Heart left ventricle (tissue), 16 donors: ENCODE results near the gene VCPKMT. TPM values are rescaled to one million over a fixed set of nuclear protein-coding genes. Genes with fewer than 3 reads are reported as not detected.
A peak's percentile ranks its signal among the peaks of the same experiment; 100 is the strongest.
"Not testable (repeated sequence)": the region's sequence is repeated elsewhere in the genome, so short reads cannot be mapped to it uniquely, and the experiment has no call there.

Experiments used
- ATAC-seq, 4 donors: fragments of 200-7000 bp; cut with Tn5 transposase; one replicate each; pipeline ENCODE4 v1.9.1; 2020 to 2022; ENCODE audit warnings: moderate library complexity in 4 of 4, mild to moderate bottlenecking in 3 of 4, moderate number of reproducible peaks in 1 of 4
- DNase-seq, 5 donors: peaks; one replicate each; pipeline ENCODE4 v3.0.0-alpha.2; 2020
- H3K27ac ChIP-seq, 12 donors: fragments of 200-600 bp; sonication (generic) in 4 of 12; one replicate each; pipeline versions ENCODE4 v1.5.0 to v1.8.0; 2016 to 2022; ENCODE audit warnings: mild to moderate bottlenecking in 2 of 12
- H3K27me3 ChIP-seq, 9 donors: fragments of 200-600 bp; sonication (generic) in 2 of 9; one replicate each; pipeline versions ENCODE4 v1.5.1 to v1.8.0; 2016 to 2022; ENCODE audit warnings: mild to moderate bottlenecking in 3 of 9
- H3K36me3 ChIP-seq, 9 donors: fragments of 200-600 bp; sonication (generic) in 2 of 9; one replicate each; pipeline versions ENCODE4 v1.5.0 to v1.8.0; 2018 to 2022; ENCODE audit warnings: mild to moderate bottlenecking in 2 of 9
- H3K4me1 ChIP-seq, 12 donors: fragments of 200-600 bp; sonication (generic) in 4 of 12; one replicate each; pipeline versions ENCODE4 v1.5.0 to v1.8.0; 2016 to 2022; ENCODE audit warnings: mild to moderate bottlenecking in 3 of 12
- H3K4me3 ChIP-seq, 12 donors: fragments of 200-600 bp; sonication (generic) in 4 of 12; one replicate each; pipeline versions ENCODE4 v1.5.0 to v1.8.0; 2017 to 2022; ENCODE audit warnings: mild to moderate bottlenecking in 9 of 12, moderate library complexity in 4 of 12
- H3K9me3 ChIP-seq, 12 donors: fragments of 200-600 bp; sonication (generic) in 4 of 12; one replicate each; pipeline versions ENCODE4 v1.5.0 to v1.8.0; 2016 to 2022; ENCODE audit warnings: mild to moderate bottlenecking in 1 of 12
- CTCF ChIP-seq, 12 donors: fragments of 200-600 bp; sonication (generic) in 4 of 12; IDR thresholded peaks; one replicate each; pipeline versions ENCODE4 v1.5.0 to v1.8.0; 2018 to 2022; ENCODE audit warnings: antibody characterized with exemption in 12 of 12, mild to moderate bottlenecking in 5 of 12
- POLR2A ChIP-seq, 2 donors: fragments of 450-650 bp; IDR thresholded peaks; one replicate each; pipeline ENCODE4 v1.6.1; 2017; ENCODE audit warnings: antibody characterized with exemption in 2 of 2, mild to moderate bottlenecking in 2 of 2, moderate library complexity in 2 of 2
- WGBS, 4 donors: extraction: QIAGEN DNeasy Blood & Tissue Kit in 2 of 4; methylation state at CpG; one replicate each; pipeline versions ENCODE4 v1.1.5 to v1.1.7; 2013 to 2018; 5-methylcytosine and 5-hydroxymethylcytosine counted together
- intact Hi-C, 10 donors: fragments of 100-400 bp; cut with DNase I; formaldehyde crosslinking; loops; one replicate each; pipeline versions ENCODE4 v1.11.1 to v1.14.2; 2022
- polyA plus RNA-seq, 2 donors: library from polyadenylated mRNA; stranded (reverse); fragments of 200-250 nt; gene quantifications; one replicate each; pipeline ENCODE4 v1.2.3, GENCODE V29; 2013
- total RNA-seq, 9 donors: library from RNA; depleted of rRNA in 2 of 9; stranded (reverse); fragments of >200 nt in 2 of 9; fragmentation: NEBNext Ultra II Directional in 3 of 9; extraction: Animal tissue kit (Norgen Biotek cat#: 25700) in 3 of 9; gene quantifications; one replicate each; pipeline versions ENCODE4 v1.1.0 to v1.2.4, GENCODE V29; 2016 to 2023
- donor health status: ischemic (EF 13 %, LVEDD 7.1; RV severe dilation, severe dysfunction).
- donor health status: healthy with polysubstance abuse.
- donor health status: DM: no; HTN: yes; CAD: no.
- donor health status: DM: no; HTN: no; CAD: no.
- donor health status: ischemic (EF 25% LVEDD 6.9; RV normal size, moderate dysfunction).
- donor health status: ischemic (EF 25% LVEDD 5.7; RV mildly dilated, moderate dysfunction).
- donor health status: healthy.
- donor health status: DM: yes; HTN: yes; CAD: no.
- donor health status: ischemic (EF 35%, LVEDD 5.7; RV mildly dilated, moderate dysfunction).
- donor health status: nonischemic (EF 11% LVEDD 7.7; RV severe dilation, severe dysfunction).
- donor health status: DM: yes; HTN: yes; CAD: no.
- donor health status: PGD.
- donor health status: ischemic (EF 29% LVEDD 5.4; RV normal size, mild dysfunction).
- donor health status: nonischemic (EF 23%, LVEDD 6.1; RV moderate dilation, normal function).

The VCPKMT gene
- total and polyA plus RNA-seq, 11 donors, result 0.95 to 7.1 (median 3.1) TPM

- H3K4me3 ChIP-seq, result peak overlapping the region in 1 of 12 donors; percentile 17
- DNase-seq (no peak), ATAC-seq (peak in 1 of 4 donors; percentile 42)
- TF ChIP-seq POLR2A (IDR thresholded peaks at IDR 0.05) (no peak), CTCF (IDR thresholded peaks at IDR 0.05) (no peak)
- H3K4me1 ChIP-seq, result peaks cover 0 to 59% (median 0%) of the 10 kb centered on the region in 12 donors
- WGBS, 4 donors, result 86 to 96% (median 91%) methylated on average over 10 of the region's 10 CpGs
- no peaks in the 10 kb centered on the region for H3K36me3 ChIP-seq
- peak overlapping the region in 2 of 12 donors; percentile 41 to 91 for H3K27ac ChIP-seq
- H3K27me3 ChIP-seq, result no peaks in the 10 kb centered on the region
- H3K9me3 ChIP-seq, result peaks cover 0 to 2% (median 0%) of the 10 kb centered on the region in 12 donors
- intact Hi-C loops, result no loop called here
These were observed 33.4 kb downstream of the VCPKMT start for GRCh38 chr14:50082784-50083466.

GRCh38 chr14:50082308-50082742 lies 34.0 kb downstream of the VCPKMT start:
- intact Hi-C loops, result no loop called here

GRCh38 chr14:50079103-50079502 lies 37.3 kb downstream of the VCPKMT start:
- ATAC-seq, H3K4me3 ChIP-seq, H3K36me3 ChIP-seq, H3K9me3 ChIP-seq, DNase-seq, H3K27me3 ChIP-seq, H3K27ac ChIP-seq, intact Hi-C loops: not testable (repeated sequence)
- peaks cover 0 to 23% (median 0%) of the 10 kb centered on the region in 12 donors for H3K4me1 ChIP-seq
- WGBS, 4 donors, result 90 to 97% (median 96%) methylated on average over 1 of the region's 1 CpG

More at GRCh38 chr14:50082308-50082742, 34.0 kb downstream of the VCPKMT start:
- Histone ChIP-seq H3K27ac (peak overlapping the region in 1 of 12 donors; percentile 91), H3K4me1 (peaks cover 0 to 53% (median 0%) of the 10 kb centered on the region in 12 donors), H3K36me3 (no peaks in the 10 kb centered on the region), H3K9me3 (peaks cover 0 to 2% (median 0%) of the 10 kb centered on the region in 12 donors), H3K27me3 (no peaks in the 10 kb centered on the region), H3K4me3 (peak overlapping the region in 1 of 12 donors; percentile 17)
- no peak for DNase-seq
- ATAC-seq, result no peak
- WGBS, 4 donors, result 85 to 91% (median 88%) methylated on average over 6 to 8 of the region's 8 CpGs
- TF ChIP-seq POLR2A (IDR thresholded peaks at IDR 0.05) (no peak), CTCF (IDR thresholded peaks at IDR 0.05) (no peak)

- WGBS, 4 donors, result 94 to 97% (median 96%) methylated on average over 14 to 32 of the region's 32 CpGs
- H3K9me3 ChIP-seq, intact Hi-C loops, H3K27ac ChIP-seq, H3K4me3 ChIP-seq, ATAC-seq, H3K27me3 ChIP-seq, H3K36me3 ChIP-seq, DNase-seq, H3K4me1 ChIP-seq: not testable (repeated sequence)
These were observed 42.7 kb downstream of the VCPKMT start for GRCh38 chr14:50073663-50074062.

GRCh38 chr14:50072395-50072794 lies 44.0 kb downstream of the VCPKMT start:
- Histone ChIP-seq H3K27ac (no peak overlapping the region), H3K4me1 (no peaks in the 10 kb centered on the region), H3K9me3 (no peaks in the 10 kb centered on the region), H3K27me3 (no peaks in the 10 kb centered on the region), H3K36me3 (no peaks in the 10 kb centered on the region), H3K4me3 (no peak overlapping the region)
- TF ChIP-seq POLR2A (IDR thresholded peaks at IDR 0.05) (no peak), CTCF (IDR thresholded peaks at IDR 0.05) (no peak)
- intact Hi-C loops, result no loop called here
- DNase-seq, result no peak
- ATAC-seq, result no peak
- WGBS, 4 donors, result 36 to 95% (median 71%) methylated on average over 1 of the region's 1 CpG
